Left ventricle myocardium inferior (tissue), 1 donor: ENCODE measurements around the gene DBT. TPM values are rescaled to one million over a fixed set of nuclear protein-coding genes. Genes with fewer than 3 reads are reported as not detected.

Source experiments
- DNase-seq: peaks from one replicate; pipeline ENCODE4 v3.0.0-alpha.2; 2020
- H3K27ac ChIP-seq: fragments of 200-600 bp; replicated peaks from 2 replicates; pipeline ENCODE4 v1.8.0; 2021
- H3K27me3 ChIP-seq: fragments of 200-600 bp; 2 replicates; pipeline ENCODE4 v1.8.0; 2021; ENCODE audit warnings: low read depth
- H3K36me3 ChIP-seq: fragments of 200-600 bp; 2 replicates; pipeline ENCODE4 v1.8.0; 2021
- H3K4me1 ChIP-seq: fragments of 200-600 bp; 2 replicates; pipeline ENCODE4 v1.8.0; 2021
- H3K4me3 ChIP-seq: fragments of 200-600 bp; 2 replicates; pipeline ENCODE4 v1.8.0; 2021; ENCODE audit warnings: mild to moderate bottlenecking, moderate library complexity
- H3K9me3 ChIP-seq: fragments of 200-600 bp; replicated peaks from 2 replicates; pipeline ENCODE4 v1.8.0; 2021
- CTCF ChIP-seq: fragments of 200-600 bp; IDR thresholded peaks from 2 replicates; pipeline ENCODE4 v1.8.0; 2021; ENCODE audit warnings: antibody characterized with exemption, mild to moderate bottlenecking, borderline replicate concordance
- intact Hi-C: fragments of 100-400 bp; cut with micrococcal nuclease; formaldehyde crosslinking; loops from one replicate; pipeline ENCODE4 v1.11.0; 2022
- total RNA-seq: library from RNA; stranded (reverse); fragmentation: NEBNext Ultra II Directional; extraction: Animal tissue kit (Norgen Biotek cat#: 25700); gene quantifications from one replicate; pipeline ENCODE4 v1.2.1, GENCODE V29; 2021
- donor health status: DM: no; HTN: yes; CAD: no; lungs with severe emphysema.

The DBT gene
- total RNA-seq, 1 donor from 2014 or later, result 38.8 TPM

DNA sequence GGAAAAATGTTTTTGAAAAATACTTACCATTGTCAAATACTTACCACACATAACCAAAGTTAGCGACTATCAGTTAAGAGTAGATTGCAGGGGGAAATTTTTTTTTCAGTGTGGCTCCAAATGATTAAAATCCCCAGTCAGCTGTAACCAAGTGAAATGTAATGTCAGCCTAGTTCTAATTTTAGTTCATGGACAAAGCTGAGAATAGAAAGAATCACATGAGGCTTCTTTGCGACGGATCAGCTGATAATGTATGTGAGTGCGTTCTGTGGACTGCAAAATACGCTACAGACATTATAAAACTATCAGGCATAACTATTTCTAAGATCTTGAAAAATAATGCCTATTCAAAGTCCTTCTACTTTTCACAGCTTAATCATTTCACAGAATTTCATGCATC, 71.5 kb downstream of the DBT start, which contains the start of gene LRRC39:
Gene LRRC39, minus strand, starts transcription at position 166 of the 400 bp plus-strand sequence. CDS start 9,740 bp downstream, outside the sequence.
- Histone ChIP-seq H3K27me3 (no peaks in the 10 kb centered on the region), H3K4me1 (peaks cover 7% of the 10 kb centered on the region), H3K36me3 (peaks cover 6% of the 10 kb centered on the region), H3K9me3 (peaks cover 6% of the 10 kb centered on the region), H3K27ac (peak within 1 kb of the TSS; percentile 85), H3K4me3 (peak within 1 kb of the TSS; percentile 63)
- intact Hi-C loops, result no loop called here
- TF ChIP-seq CTCF, result no peak
- DNase-seq, result no peak

- Histone ChIP-seq H3K4me1 (peaks cover 7% of the 10 kb centered on the region), H3K27me3 (no peaks in the 10 kb centered on the region), H3K9me3 (peaks cover 6% of the 10 kb centered on the region), H3K4me3 (peak overlapping the region; percentile 63), H3K27ac (peak overlapping the region; percentile 85), H3K36me3 (peaks cover 6% of the 10 kb centered on the region)
- intact Hi-C loops, result no loop called here
- DNase-seq, result no peak
- TF ChIP-seq CTCF, result no peak
Observed at GRCh38 chr1:100177295-100178041, 72.2 kb downstream of the DBT start.

DNA sequence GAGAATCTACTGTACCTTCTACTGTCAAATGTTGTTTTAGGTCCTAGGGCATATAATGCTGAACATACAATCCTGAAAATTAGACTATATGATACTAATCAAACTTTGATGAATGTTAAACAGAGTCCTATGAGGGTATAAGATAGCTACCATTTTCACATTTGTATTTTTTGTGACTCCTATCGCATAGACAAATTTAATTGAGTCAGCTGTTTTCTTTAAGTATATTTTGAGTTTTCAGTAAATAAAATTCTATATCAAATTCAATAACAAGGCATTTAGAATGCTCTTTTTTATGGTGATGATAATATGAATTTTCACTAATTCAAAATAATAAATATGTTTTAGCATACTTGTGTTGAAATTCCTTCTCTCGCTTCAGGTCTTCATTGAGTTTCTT, 81.6 kb downstream of the DBT start:
- Histone ChIP-seq H3K27ac (no peak overlapping the region), H3K27me3 (no peaks in the 10 kb centered on the region), H3K36me3 (peaks cover 19% of the 10 kb centered on the region), H3K4me1 (peaks cover 30% of the 10 kb centered on the region), H3K9me3 (no peaks in the 10 kb centered on the region), H3K4me3 (no peak overlapping the region)
- DNase-seq, result no peak
- no peak for TF ChIP-seq CTCF
- intact Hi-C loops, result no loop called here

GRCh38 chr1:100164702-100165101, 84.9 kb downstream of the DBT start:
- no peak for TF ChIP-seq CTCF
- no peak for DNase-seq
- Histone ChIP-seq H3K4me3 (no peak overlapping the region), H3K4me1 (peaks cover 29% of the 10 kb centered on the region), H3K9me3 (no peaks in the 10 kb centered on the region), H3K27ac (peak overlapping the region; percentile 25), H3K36me3 (peaks cover 24% of the 10 kb centered on the region), H3K27me3 (no peaks in the 10 kb centered on the region)
- intact Hi-C loops, result no loop called here

GRCh38 chr1:100164216-100164615, 85.4 kb downstream of the DBT start:
- intact Hi-C loops, result no loop called here
- H3K4me1 ChIP-seq, result peaks cover 27% of the 10 kb centered on the region
- DNase-seq, result no peak
- H3K9me3 ChIP-seq, result no peaks in the 10 kb centered on the region
- no peak for TF ChIP-seq CTCF
- no peak overlapping the region for H3K4me3 ChIP-seq
- H3K27me3 ChIP-seq, result no peaks in the 10 kb centered on the region
- H3K27ac ChIP-seq, result peak overlapping the region; percentile 25
- peaks cover 27% of the 10 kb centered on the region for H3K36me3 ChIP-seq
